K562 (cell line): Measurements from ENCODE around the gene IDUA. TPM values are rescaled to one million over a fixed set of nuclear protein-coding genes. Genes with fewer than 3 reads are reported as not detected.

Experiments used
- CREBBP ChIP-seq: IDR thresholded peaks from one replicate; pipeline ENCODE4 v1.6.1; 2012; ENCODE audit warnings: low read depth, mild to moderate bottlenecking, control low read depth, inconsistent platforms, low read length
- FOXJ3 ChIP-seq: sonication (generic); formaldehyde crosslinking; IDR thresholded peaks from 2 replicates; pipeline ENCODE4 v1.4.0; 2020; ENCODE audit warnings: mild to moderate bottlenecking, missing genetic modification reagents
- FOXK1 ChIP-seq: sonication (generic); formaldehyde crosslinking; IDR thresholded peaks from 2 replicates; pipeline ENCODE4 v1.8.0; 2022; ENCODE audit warnings: missing genetic modification reagents, mild to moderate bottlenecking, borderline replicate concordance
- FUS ChIP-seq: fragments of 200-400 bp; formaldehyde crosslinking; optimal IDR thresholded peaks from 2 replicates; pipeline ENCODE3; 2017; ENCODE audit warnings: low read depth, low read length
- HIVEP1 ChIP-seq: fragments of 250-450 bp; sonication (Bioruptor Pico); IDR thresholded peaks from 2 replicates; pipeline ENCODE4 v1.4.0; 2020; ENCODE audit warnings: mild to moderate bottlenecking
- HNRNPH1 ChIP-seq: fragments of 200-400 bp; formaldehyde crosslinking; optimal IDR thresholded peaks from 2 replicates; pipeline ENCODE3; 2017; ENCODE audit warnings: low read depth, mild to moderate bottlenecking, low read length, moderate library complexity
- PURB ChIP-seq: sonication (generic); formaldehyde crosslinking; IDR thresholded peaks from 2 replicates; pipeline ENCODE4 v1.9.0; 2021; ENCODE audit warnings: low read depth, mild to moderate bottlenecking, missing genetic modification reagents
- SNAPC5 ChIP-seq: fragments of 250-450 bp; sonication (Bioruptor Pico); IDR thresholded peaks from 2 replicates; pipeline ENCODE4 v1.8.0; 2021; ENCODE audit warnings: moderate library complexity, mild to moderate bottlenecking, inconsistent platforms
- ZNF212 ChIP-seq: fragments of 450-650 bp; formaldehyde crosslinking; IDR thresholded peaks from 2 replicates; pipeline ENCODE4 v1.4.0; 2020; ENCODE audit warnings: mild to moderate bottlenecking
- ZNF217 ChIP-seq: sonication (generic); formaldehyde crosslinking; IDR thresholded peaks from 2 replicates; pipeline ENCODE4 v1.8.0; 2022; ENCODE audit warnings: mild to moderate bottlenecking, missing genetic modification reagents
- ZNF24 ChIP-seq: fragments of 450-650 bp; IDR thresholded peaks from 2 replicates; pipeline ENCODE4 v1.6.1; 2016
- ZNF695 ChIP-seq: fragments of 450-650 bp; formaldehyde crosslinking; IDR thresholded peaks from 2 replicates; pipeline ENCODE4 v1.4.0; 2020; ENCODE audit warnings: mild to moderate bottlenecking, moderate library complexity
- polyA plus RNA-seq, 8 experiments: library from polyadenylated mRNA; depleted of rRNA in 4 of 8; stranded (reverse) in 5 of 8; unstranded in 3 of 8; fragments of >200 nt; fragmentation: Nextera tagmentation in 2 of 8; fragmentation: Illumina TruSeq in 1 of 8; extraction: Ambion mirVana in 2 of 8; extraction: Trizol in 1 of 8; gene quantifications; 2 replicates each; pipeline versions ENCODE4 v1.2.1 to v1.2.3, GENCODE V29; 2011 to 2014; ENCODE audit warnings: inconsistent platforms in 1 of 8, missing spikeins in 1 of 8
- total RNA-seq, 7 experiments: library from RNA; depleted of rRNA in 6 of 7; stranded (reverse); fragments of >200 nt in 6 of 7; fragmentation: Illumina TruSeq in 2 of 7; extraction: Trizol in 2 of 7; gene quantifications; 2 replicates each; pipeline versions ENCODE4 v1.2.1 to v1.2.3, GENCODE V29; 2011 to 2021; ENCODE audit warnings: low replicate concordance in 1 of 7
- TF ChIP-seq, protein P1 (sequence below): fragments of 250-450 bp; sonication (Bioruptor Pico); IDR thresholded peaks from 2 replicates; pipeline ENCODE4 v1.4.0; 2020
- TF ChIP-seq, protein P2 (sequence below): sonication (generic); formaldehyde crosslinking; IDR thresholded peaks from 2 replicates; pipeline ENCODE4 v1.8.0; 2022; ENCODE audit warnings: missing genetic modification reagents, mild to moderate bottlenecking, borderline replicate concordance
- TF ChIP-seq, protein P3 (sequence below): fragments of 250-450 bp; sonication (Bioruptor Pico); IDR thresholded peaks from 2 replicates; pipeline ENCODE4 v1.8.0; 2022; ENCODE audit warnings: moderate library complexity, mild to moderate bottlenecking, inconsistent platforms

Gene IDUA
- total and polyA plus RNA-seq, 9 of the 15 experiments (the other 6 are each of a cell fraction or from before 2014, with no cell fraction given) = 0.04 to 16.1 (median 1.2) TPM

- TF ChIP-seq ZNF212 = no peak
- no peak for TF ChIP-seq FOXJ3 (CRISPR knock-in tag)
- TF ChIP-seq, protein P1, sequence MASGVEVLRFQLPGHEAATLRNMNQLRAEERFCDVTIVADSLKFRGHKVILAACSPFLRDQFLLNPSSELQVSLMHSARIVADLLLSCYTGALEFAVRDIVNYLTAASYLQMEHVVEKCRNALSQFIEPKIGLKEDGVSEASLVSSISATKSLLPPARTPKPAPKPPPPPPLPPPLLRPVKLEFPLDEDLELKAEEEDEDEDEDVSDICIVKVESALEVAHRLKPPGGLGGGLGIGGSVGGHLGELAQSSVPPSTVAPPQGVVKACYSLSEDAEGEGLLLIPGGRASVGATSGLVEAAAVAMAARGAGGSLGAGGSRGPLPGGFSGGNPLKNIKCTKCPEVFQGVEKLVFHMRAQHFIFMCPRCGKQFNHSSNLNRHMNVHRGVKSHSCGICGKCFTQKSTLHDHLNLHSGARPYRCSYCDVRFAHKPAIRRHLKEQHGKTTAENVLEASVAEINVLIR (CRISPR knock-in tag) = no peak
- TF ChIP-seq FUS = no peak
- TF ChIP-seq HNRNPH1 = no peak
- TF ChIP-seq, protein P2, sequence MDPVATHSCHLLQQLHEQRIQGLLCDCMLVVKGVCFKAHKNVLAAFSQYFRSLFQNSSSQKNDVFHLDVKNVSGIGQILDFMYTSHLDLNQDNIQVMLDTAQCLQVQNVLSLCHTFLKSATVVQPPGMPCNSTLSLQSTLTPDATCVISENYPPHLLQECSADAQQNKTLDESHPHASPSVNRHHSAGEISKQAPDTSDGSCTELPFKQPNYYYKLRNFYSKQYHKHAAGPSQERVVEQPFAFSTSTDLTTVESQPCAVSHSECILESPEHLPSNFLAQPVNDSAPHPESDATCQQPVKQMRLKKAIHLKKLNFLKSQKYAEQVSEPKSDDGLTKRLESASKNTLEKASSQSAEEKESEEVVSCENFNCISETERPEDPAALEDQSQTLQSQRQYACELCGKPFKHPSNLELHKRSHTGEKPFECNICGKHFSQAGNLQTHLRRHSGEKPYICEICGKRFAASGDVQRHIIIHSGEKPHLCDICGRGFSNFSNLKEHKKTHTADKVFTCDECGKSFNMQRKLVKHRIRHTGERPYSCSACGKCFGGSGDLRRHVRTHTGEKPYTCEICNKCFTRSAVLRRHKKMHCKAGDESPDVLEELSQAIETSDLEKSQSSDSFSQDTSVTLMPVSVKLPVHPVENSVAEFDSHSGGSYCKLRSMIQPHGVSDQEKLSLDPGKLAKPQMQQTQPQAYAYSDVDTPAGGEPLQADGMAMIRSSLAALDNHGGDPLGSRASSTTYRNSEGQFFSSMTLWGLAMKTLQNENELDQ (CRISPR knock-in tag) = no peak
- TF ChIP-seq, protein P3, sequence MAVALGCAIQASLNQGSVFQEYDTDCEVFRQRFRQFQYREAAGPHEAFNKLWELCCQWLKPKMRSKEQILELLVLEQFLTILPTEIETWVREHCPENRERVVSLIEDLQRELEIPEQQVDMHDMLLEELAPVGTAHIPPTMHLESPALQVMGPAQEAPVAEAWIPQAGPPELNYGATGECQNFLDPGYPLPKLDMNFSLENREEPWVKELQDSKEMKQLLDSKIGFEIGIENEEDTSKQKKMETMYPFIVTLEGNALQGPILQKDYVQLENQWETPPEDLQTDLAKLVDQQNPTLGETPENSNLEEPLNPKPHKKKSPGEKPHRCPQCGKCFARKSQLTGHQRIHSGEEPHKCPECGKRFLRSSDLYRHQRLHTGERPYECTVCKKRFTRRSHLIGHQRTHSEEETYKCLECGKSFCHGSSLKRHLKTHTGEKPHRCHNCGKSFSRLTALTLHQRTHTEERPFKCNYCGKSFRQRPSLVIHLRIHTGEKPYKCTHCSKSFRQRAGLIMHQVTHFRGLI = no peak
- TF ChIP-seq CREBBP = no peak
- TF ChIP-seq FOXK1 = no peak
- no peak for TF ChIP-seq ZNF695 (CRISPR knock-in tag)
- TF ChIP-seq PURB (CRISPR knock-in tag) = no peak
- no peak for TF ChIP-seq ZNF217 (CRISPR knock-in tag)
- no peak for TF ChIP-seq SNAPC5 (CRISPR knock-in tag)
- no peak for TF ChIP-seq ZNF24
- TF ChIP-seq HIVEP1 (CRISPR knock-in tag) = no peak
Observed at GRCh38 chr4:985123-985830, 1.6 kb upstream of the IDUA start (continued).
